Ascending aorta (tissue), 2 donors: Measurements from ENCODE around the gene CTNNA2. TPM values are rescaled to one million over a fixed set of nuclear protein-coding genes. Genes with fewer than 3 reads are reported as not detected.

Experiments used
- DNase-seq, 2 donors: peaks; one replicate each; pipeline ENCODE4 v3.0.0-alpha.2; 2019; ENCODE audit warnings: low spot score in 2 of 2
- H3K27ac ChIP-seq, 2 donors: fragments of 200-600 bp; sonication (generic); one replicate each; pipeline ENCODE4 v1.5.1; 2016 to 2017; ENCODE audit warnings: mild to moderate bottlenecking in 1 of 2
- H3K27me3 ChIP-seq: fragments of 200-600 bp; sonication (generic); one replicate; pipeline ENCODE4 v1.5.1; 2017
- H3K36me3 ChIP-seq, 2 donors: fragments of 200-600 bp; sonication (generic); one replicate each; pipeline ENCODE4 v1.5.1; 2016
- H3K4me1 ChIP-seq, 2 donors: fragments of 200-600 bp; sonication (generic); one replicate each; pipeline ENCODE4 v1.5.1; 2016 to 2017; ENCODE audit warnings: mild to moderate bottlenecking in 1 of 2
- H3K4me3 ChIP-seq, 2 donors: fragments of 200-600 bp; sonication (generic); one replicate each; pipeline ENCODE4 v1.5.1; 2016 to 2017; ENCODE audit warnings: mild to moderate bottlenecking in 1 of 2
- H3K9me3 ChIP-seq, 2 donors: fragments of 200-600 bp; sonication (generic); one replicate each; pipeline ENCODE4 v1.5.1; 2016
- intact Hi-C: fragments of 100-400 bp; cut with DNase I; formaldehyde crosslinking; loops from one replicate; pipeline ENCODE4 v1.15.1; 2023
- total RNA-seq: library from RNA; depleted of rRNA; stranded (reverse); fragments of >200 nt; gene quantifications from one replicate; pipeline ENCODE4 v1.1.0, GENCODE V29; 2016
- TF ChIP-seq, protein P1 (sequence below), 3 experiments: fragments of 200-600 bp in 2 of 3; fragments of 450-650 bp in 1 of 3; sonication (generic) in 2 of 3; IDR thresholded peaks; one replicate each; pipeline ENCODE4 v1.5.1; 2016 to 2019; ENCODE audit warnings: antibody characterized with exemption in 3 of 3, mild to moderate bottlenecking in 1 of 3, moderate library complexity in 1 of 3

The CTNNA2 gene
- total RNA-seq, 1 donor from 2014 or later: not detected

DNA sequence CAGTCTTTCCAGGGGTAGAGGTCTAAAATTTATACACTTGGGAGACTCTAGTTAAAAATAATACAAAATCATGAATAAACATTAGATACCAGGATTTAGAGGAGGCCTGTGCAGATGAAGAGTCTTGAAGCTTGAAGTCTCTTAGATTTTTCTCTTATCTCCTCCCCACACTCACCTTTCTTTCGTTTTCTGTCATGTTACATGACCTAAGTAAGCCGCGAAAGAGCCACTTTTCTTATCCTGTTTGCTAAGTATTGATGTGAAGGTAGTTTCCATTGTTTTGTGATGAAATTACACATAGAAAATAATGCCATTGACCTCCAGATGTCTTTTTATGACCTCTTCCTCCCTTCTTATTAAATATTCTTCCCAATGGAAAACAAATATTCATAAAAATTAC lies 423.9 kb downstream of the CTNNA2 start:
- no peaks in the 10 kb centered on the region for H3K27me3 ChIP-seq
- intact Hi-C loops: no loop called here
- DNase-seq: no peak

DNA sequence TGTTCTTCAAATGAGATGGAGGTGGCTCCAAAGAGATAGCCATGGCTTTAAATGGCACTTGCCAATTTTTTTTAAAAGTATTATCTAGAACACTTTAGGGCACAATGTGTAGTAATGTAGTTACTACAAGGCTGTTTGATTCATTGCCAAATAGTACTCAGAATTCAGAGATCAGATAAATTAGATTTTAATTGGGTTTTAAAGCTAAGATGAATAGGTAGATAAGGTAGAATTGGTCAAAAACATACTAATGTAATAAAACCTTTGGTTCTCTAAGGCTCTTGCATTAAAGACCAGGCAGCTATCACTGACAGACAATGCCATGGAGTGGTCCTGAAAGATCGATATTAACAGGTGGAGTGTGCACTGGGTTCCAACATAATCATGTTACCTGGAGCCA lies 425.8 kb downstream of the CTNNA2 start:
- Histone ChIP-seq H3K27ac (no peak overlapping the region), H3K9me3 (no peaks in the 10 kb centered on the region), H3K4me3 (no peak overlapping the region), H3K27me3 (no peaks in the 10 kb centered on the region), H3K36me3 (no peaks in the 10 kb centered on the region), H3K4me1 (no peaks in the 10 kb centered on the region)
- DNase-seq: no peak
- intact Hi-C loops: no loop called here
- TF ChIP-seq, protein P1, sequence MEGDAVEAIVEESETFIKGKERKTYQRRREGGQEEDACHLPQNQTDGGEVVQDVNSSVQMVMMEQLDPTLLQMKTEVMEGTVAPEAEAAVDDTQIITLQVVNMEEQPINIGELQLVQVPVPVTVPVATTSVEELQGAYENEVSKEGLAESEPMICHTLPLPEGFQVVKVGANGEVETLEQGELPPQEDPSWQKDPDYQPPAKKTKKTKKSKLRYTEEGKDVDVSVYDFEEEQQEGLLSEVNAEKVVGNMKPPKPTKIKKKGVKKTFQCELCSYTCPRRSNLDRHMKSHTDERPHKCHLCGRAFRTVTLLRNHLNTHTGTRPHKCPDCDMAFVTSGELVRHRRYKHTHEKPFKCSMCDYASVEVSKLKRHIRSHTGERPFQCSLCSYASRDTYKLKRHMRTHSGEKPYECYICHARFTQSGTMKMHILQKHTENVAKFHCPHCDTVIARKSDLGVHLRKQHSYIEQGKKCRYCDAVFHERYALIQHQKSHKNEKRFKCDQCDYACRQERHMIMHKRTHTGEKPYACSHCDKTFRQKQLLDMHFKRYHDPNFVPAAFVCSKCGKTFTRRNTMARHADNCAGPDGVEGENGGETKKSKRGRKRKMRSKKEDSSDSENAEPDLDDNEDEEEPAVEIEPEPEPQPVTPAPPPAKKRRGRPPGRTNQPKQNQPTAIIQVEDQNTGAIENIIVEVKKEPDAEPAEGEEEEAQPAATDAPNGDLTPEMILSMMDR (IDR thresholded peaks at IDR 0.05): no peak

More for the DNA sequence above, 423.9 kb downstream of the CTNNA2 start:
- no peaks in the 10 kb centered on the region for H3K9me3 ChIP-seq
- TF ChIP-seq, protein P1 (IDR thresholded peaks at IDR 0.05): no peak
- no peaks in the 10 kb centered on the region for H3K4me1 ChIP-seq
- H3K4me3 ChIP-seq: no peak overlapping the region
- H3K36me3 ChIP-seq: no peaks in the 10 kb centered on the region
- H3K27ac ChIP-seq: no peak overlapping the region

DNA sequence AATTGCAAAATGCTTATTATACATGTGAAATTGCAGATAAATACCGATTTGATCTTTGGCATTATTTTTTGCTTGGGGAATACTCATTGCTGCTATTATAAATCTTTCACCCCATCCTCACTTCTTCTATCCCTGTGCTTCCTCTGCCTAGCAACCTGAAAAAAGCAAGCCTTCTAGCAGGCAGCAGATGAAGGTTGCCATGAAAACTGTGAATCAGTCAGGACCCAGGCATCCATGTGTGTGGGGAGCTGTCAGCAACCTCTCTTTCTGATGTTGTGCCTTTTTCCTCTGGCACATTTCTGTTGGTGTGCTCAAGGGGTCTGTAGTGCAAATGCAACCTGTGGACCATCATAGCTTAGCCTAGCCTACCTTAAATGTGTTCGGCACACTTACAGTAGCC lies 427.5 kb downstream of the CTNNA2 start:
- Histone ChIP-seq H3K27me3 (no peaks in the 10 kb centered on the region), H3K4me3 (no peak overlapping the region), H3K4me1 (no peaks in the 10 kb centered on the region), H3K27ac (no peak overlapping the region), H3K36me3 (no peaks in the 10 kb centered on the region), H3K9me3 (no peaks in the 10 kb centered on the region)
- TF ChIP-seq, protein P1 (IDR thresholded peaks at IDR 0.05): no peak
- DNase-seq: no peak
- intact Hi-C loops: no loop called here

DNA sequence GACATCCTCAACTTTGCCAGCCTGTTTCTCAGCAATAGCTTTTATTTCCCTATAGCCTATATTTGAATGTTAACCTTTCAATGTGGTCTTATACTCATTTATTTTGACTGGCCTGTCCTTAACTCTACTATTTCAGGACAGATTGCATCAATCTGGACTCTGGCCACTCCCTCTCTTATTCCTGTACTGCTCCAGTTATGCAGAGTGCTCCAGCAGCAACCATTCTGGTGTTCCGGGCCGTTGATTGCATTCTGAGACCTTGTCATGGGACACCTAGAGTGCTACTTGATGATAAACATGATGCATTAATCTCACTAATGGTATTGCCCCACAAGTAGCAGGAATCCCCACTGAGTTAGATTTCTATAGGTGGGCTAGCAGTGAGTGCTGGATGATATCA lies 428.3 kb downstream of the CTNNA2 start:
- Histone ChIP-seq H3K4me3 (no peak overlapping the region), H3K4me1 (no peaks in the 10 kb centered on the region), H3K9me3 (no peaks in the 10 kb centered on the region), H3K36me3 (no peaks in the 10 kb centered on the region), H3K27me3 (no peaks in the 10 kb centered on the region), H3K27ac (no peak overlapping the region)
- intact Hi-C loops: no loop called here
- TF ChIP-seq, protein P1 (IDR thresholded peaks at IDR 0.05): no peak
- no peak for DNase-seq

DNA sequence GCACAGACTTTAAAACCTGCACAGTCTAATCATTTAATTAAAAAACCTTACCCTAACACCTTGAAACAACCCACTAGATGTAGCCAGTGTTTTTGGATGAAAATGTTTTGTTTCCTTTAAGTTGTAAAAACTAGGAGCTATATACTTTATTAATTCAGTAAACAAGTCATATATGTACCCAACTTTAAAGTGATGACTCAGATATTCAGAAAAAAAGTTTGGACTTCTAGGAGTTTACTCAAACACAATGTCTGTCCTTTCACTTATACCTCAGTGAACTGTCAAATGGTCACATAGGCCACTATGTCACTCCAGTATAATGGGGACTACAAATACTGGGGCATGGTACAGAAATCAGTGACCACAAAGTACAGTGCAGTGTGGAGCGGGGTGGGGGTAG lies 431.4 kb downstream of the CTNNA2 start:
- no peaks in the 10 kb centered on the region for H3K27me3 ChIP-seq
- no peak overlapping the region for H3K4me3 ChIP-seq
- no peaks in the 10 kb centered on the region for H3K9me3 ChIP-seq
- intact Hi-C loops: no loop called here
- no peaks in the 10 kb centered on the region for H3K4me1 ChIP-seq
- no peak for DNase-seq
- H3K27ac ChIP-seq: no peak overlapping the region
- TF ChIP-seq, protein P1 (IDR thresholded peaks at IDR 0.05): no peak
- H3K36me3 ChIP-seq: no peaks in the 10 kb centered on the region
